GM12878 (cell line): Measurements from ENCODE around the gene NECTIN2. TPM values are rescaled to one million over a fixed set of nuclear protein-coding genes. Genes with fewer than 3 reads are reported as not detected.

Experiments
- ATAC-seq: fragments of 200-7000 bp; cut with Tn5 transposase; 3 replicates; pipeline ENCODE4 v1.9.1; 2020; ENCODE audit warnings: mild to moderate bottlenecking, moderate library complexity
- BruUV-seq: library from RNA; stranded (reverse); fragments of 400-500 nt; replicated peaks from 2 replicates; lab custom pipeline; 2021; lab: Mats Ljungman, UMichigan
- CTCF ChIA-PET: fragments of 300-600 bp; sonication (Branson Sonifier 250); formaldehyde crosslinking; extraction: SDS; loops from one replicate; lab custom pipeline; 2021; ENCODE audit warnings: inconsistent platforms; lab: Yijun Ruan, JAX
- POLR2A ChIA-PET: fragments of 350-600 bp; formaldehyde crosslinking; extraction: SDS; loops from one replicate; lab custom pipeline; 2021; ENCODE audit warnings: inconsistent platforms; lab: Charles Lee
- RAD21 ChIA-PET: fragments of 300-600 bp; sonication (Branson Sonifier 250); formaldehyde crosslinking; loops from one replicate; lab custom pipeline; 2023; ENCODE audit warnings: antibody characterized with exemption; ENCODE audit not compliant: unreplicated experiment; lab: Charles Lee
- SMC1A ChIA-PET: fragments of 300-600 bp; sonication (Branson Sonifier 250); formaldehyde crosslinking; loops from one replicate; lab custom pipeline; 2023; ENCODE audit not compliant: unreplicated experiment, uncharacterized antibody; lab: Charles Lee
- DNase-seq: peaks from one replicate; pipeline ENCODE4 v3.0.0-alpha.2; 2011; ENCODE audit warnings: low read depth, low spot score
- FAIRE-seq: peaks from 3 replicates; lab custom pipeline; 2011; peaks lifted over from hg19 to GRCh38; lab: Jason Lieb, UNC
- H2AFZ ChIP-seq: 2 replicates; pipeline ENCODE4 v1.6.0; 2011; ENCODE audit warnings: low read depth, low read length, control low read depth; ENCODE audit not compliant: control insufficient read depth
- H3K27ac ChIP-seq: 2 replicates; pipeline ENCODE4 v1.5.1; 2011; ENCODE audit warnings: control low read depth; ENCODE audit not compliant: control insufficient read depth, insufficient read depth
- H3K27me3 ChIP-seq, 2 experiments: replicated peaks in 1 of 2; 2 replicates each; pipeline versions ENCODE4 v1.6.0 to v1.6.1; 2011; ENCODE audit warnings: low read length in 1 of 2; ENCODE audit not compliant: control insufficient read depth in 2 of 2, insufficient read depth in 2 of 2
- H3K36me3 ChIP-seq, 2 experiments: 2 replicates each; pipeline ENCODE4 v1.5.1; 2011; ENCODE audit warnings: low read length in 1 of 2; ENCODE audit not compliant: control insufficient read depth in 2 of 2, insufficient read depth in 2 of 2
- H3K4me1 ChIP-seq: 2 replicates; pipeline ENCODE4 v1.6.1; 2011; ENCODE audit warnings: mild to moderate bottlenecking, low read length, moderate library complexity, mixed read lengths; ENCODE audit not compliant: control insufficient read depth, insufficient read depth
- H3K4me2 ChIP-seq: 2 replicates; pipeline ENCODE4 v1.6.0; 2011; ENCODE audit warnings: control low read depth; ENCODE audit not compliant: control insufficient read depth, insufficient read depth
- H3K4me3 ChIP-seq: fragments of 200-600 bp; sonication (generic); 2 replicates; pipeline ENCODE4 v1.5.1; 2016
- H3K79me2 ChIP-seq: 2 replicates; pipeline ENCODE4 v1.6.0; 2011; ENCODE audit warnings: low read length; ENCODE audit not compliant: control insufficient read depth, insufficient read depth
- H3K9ac ChIP-seq: 2 replicates; pipeline ENCODE4 v1.8.0; 2011; ENCODE audit warnings: low read length, control low read depth, mixed read lengths; ENCODE audit not compliant: control insufficient read depth, insufficient read depth
- H3K9me3 ChIP-seq: replicated peaks from 3 replicates; pipeline ENCODE4 v1.5.1; 2011; ENCODE audit warnings: mild to moderate bottlenecking, low read length; ENCODE audit not compliant: control insufficient read depth, insufficient read depth
- H4K20me1 ChIP-seq: 2 replicates; pipeline ENCODE4 v1.6.0; 2011; ENCODE audit not compliant: control insufficient read depth, insufficient read depth
- ASH2L ChIP-seq: fragments of 300-600, 200-600 bp; sonication (generic); IDR thresholded peaks from 2 replicates; pipeline ENCODE4 v1.6.1; 2017; ENCODE audit warnings: low read depth, mild to moderate bottlenecking, borderline replicate concordance
- BMI1 ChIP-seq: fragments of 450-650 bp; IDR thresholded peaks from 2 replicates; pipeline ENCODE4 v1.6.1; 2016; ENCODE audit warnings: mild to moderate bottlenecking, moderate library complexity, borderline replicate concordance
- CBX3 ChIP-seq: fragments of 200-600 bp; sonication (generic); IDR thresholded peaks from 2 replicates; pipeline ENCODE4 v1.6.1; 2016; ENCODE audit warnings: low read depth, borderline replicate concordance
- CEBPB ChIP-seq, 2 experiments: fragments of 150-350 bp in 1 of 2; IDR thresholded peaks; 2 replicates each; pipeline ENCODE4 v1.6.1; 2012 to 2014; ENCODE audit warnings: low read depth in 2 of 2, low read length in 2 of 2, borderline replicate concordance in 1 of 2, inconsistent platforms in 1 of 2
- IRF5 ChIP-seq: fragments of 450-650 bp; IDR thresholded peaks from 2 replicates; pipeline ENCODE4 v1.6.1; 2017; ENCODE audit warnings: borderline replicate concordance
- MLLT1 ChIP-seq: fragments of 450-650 bp; IDR thresholded peaks from 2 replicates; pipeline ENCODE4 v1.6.1; 2016; ENCODE audit warnings: mild to moderate bottlenecking
- SMARCA5 ChIP-seq: fragments of 450-650 bp; IDR thresholded peaks from 2 replicates; pipeline ENCODE4 v1.6.1; 2017; ENCODE audit warnings: mild to moderate bottlenecking
- STAT1 ChIP-seq: fragments of 450-650 bp; conservative IDR thresholded peaks from 2 replicates; pipeline ENCODE4 v1.6.1; 2014; ENCODE audit warnings: antibody characterized with exemption, mild to moderate bottlenecking
- ZNF274 ChIP-seq: IDR thresholded peaks from one replicate; pipeline ENCODE4 v1.8.0; 2011; ENCODE audit not compliant: insufficient read length, insufficient read depth
- ZSCAN29 ChIP-seq: fragments of 450-650 bp; IDR thresholded peaks from 2 replicates; pipeline ENCODE4 v1.6.1; 2017; ENCODE audit warnings: mild to moderate bottlenecking, moderate library complexity
- ZZZ3 ChIP-seq: IDR thresholded peaks from 2 replicates; pipeline ENCODE4 v1.6.1; 2011; ENCODE audit warnings: low read depth; ENCODE audit not compliant: control insufficient read depth, insufficient read length
- WGBS: methylation state at CpG from one replicate; pipeline ENCODE4 v1.1.6; 2016; ENCODE audit warnings: low lambda C conversion rate; ENCODE audit not compliant: insufficient replicate concordance, insufficient coverage; ENCODE audit errors: missing lambda C conversion rate; 5-methylcytosine and 5-hydroxymethylcytosine counted together
- in situ Hi-C: fragments of 300-500 bp; cut with MboI; formaldehyde crosslinking; loops from 9 replicates; pipeline ENCODE4 v1.14.3; 2018; ENCODE audit warnings: mixed read lengths
- intact Hi-C: fragments of 100-400 bp; cut with micrococcal nuclease; formaldehyde crosslinking; loops from one replicate; pipeline ENCODE4 v1.14.2; 2022; ENCODE audit not compliant: unreplicated experiment
- polyA plus RNA-seq, 11 experiments: library from polyadenylated mRNA; depleted of rRNA in 4 of 11; unstranded in 6 of 11; stranded (reverse) in 5 of 11; fragments of >200 nt; fragmentation: Nextera tagmentation in 4 of 11; fragmentation: Illumina TruSeq in 1 of 11; extraction: Ambion mirVana in 4 of 11; extraction: Trizol in 1 of 11; gene quantifications; 1 replicate in 1 of 11; 2 replicates in 10 of 11; pipeline versions ENCODE4 v1.2.1 to v1.2.3, GENCODE V29; 2011 to 2016; ENCODE audit warnings: inconsistent platforms in 2 of 11, missing spikeins in 2 of 11, low read depth in 1 of 11
- total RNA-seq, 4 experiments: library from RNA; depleted of rRNA in 3 of 4; stranded (reverse); fragments of >200 nt in 3 of 4; fragmentation: Illumina TruSeq in 1 of 4; extraction: Trizol in 1 of 4; gene quantifications; 2 replicates each; pipeline versions ENCODE4 v1.2.1 to v1.2.3, GENCODE V29; 2013 to 2021

The NECTIN2 gene
- total and polyA plus RNA-seq, 10 of the 15 experiments (the other 5 are each of a cell fraction or from before 2014, with no cell fraction given) = 0.05 to 0.36 (median 0.26) TPM; not detected in 5

- Histone ChIP-seq H2AFZ (no peak overlapping the region), H3K4me3 (no peak overlapping the region), H3K9me3 (no peaks in the 10 kb centered on the region), H3K4me2 (no peak overlapping the region), H3K9ac (no peak overlapping the region), H3K27me3 (no peaks in the 10 kb centered on the region), H3K36me3 (peaks cover 13 to 39% of the 10 kb centered on the region in 2 experiments; a peak in 3 of 4 replicates), H3K4me1 (peaks cover 2% of the 10 kb centered on the region), H3K79me2 (peaks cover 13% of the 10 kb centered on the region), H4K20me1 (no peaks in the 10 kb centered on the region)
- 77% methylated on average over 8 of the region's 8 CpGs for WGBS
- FAIRE-seq (no peak), DNase-seq (no peak), ATAC-seq (no peak)
- in situ Hi-C loops (no loop called here), intact Hi-C loops (no loop called here)
- SMC1A ChIA-PET = no interaction called here
- no TSS peak for BruUV-seq
- POLR2A ChIA-PET = interaction anchor here (0.6 kb wide), 1 partner anchor 33 kb away, joined by 3 read pairs; no protein-coding TSS in a partner anchor
- RAD21 ChIA-PET = no interaction called here
- CTCF ChIA-PET = interaction anchor here (0.7 kb wide), 1 partner anchor 429 kb away, joined by 3 read pairs; no protein-coding TSS in a partner anchor
- TF ChIP-seq CEBPB (IDR thresholded peaks at IDR 0.05; ENCODE audit: borderline replicate concordance in 1 of 2, low read depth in 2 of 2, low read length in 2 of 2) = no peak
- no peak for TF ChIP-seq ZSCAN29
- no peak for TF ChIP-seq ZNF274
- TF ChIP-seq ZZZ3 = no peak
- TF ChIP-seq CBX3 = no peak
- TF ChIP-seq SMARCA5 = no peak
- no peak for TF ChIP-seq IRF5
- no peak for TF ChIP-seq STAT1
- no peak for TF ChIP-seq BMI1
- TF ChIP-seq MLLT1 = no peak
- no peak for TF ChIP-seq ASH2L
- TF ChIP-seq, all 136 proteins: peak for 0
- no peak overlapping the region for H3K27ac ChIP-seq
Measured at GRCh38 chr19:44897835-44898234, 51.7 kb downstream of the NECTIN2 start.
